ENCODE data around the gene RSRC2.
A peak's percentile ranks its signal among the peaks of the same experiment; 100 is the strongest.
"Not testable (repeated sequence)": the region's sequence is repeated elsewhere in the genome, so short reads cannot be mapped to it uniquely, and the experiment has no call there.

Gene RSRC2, protein sequence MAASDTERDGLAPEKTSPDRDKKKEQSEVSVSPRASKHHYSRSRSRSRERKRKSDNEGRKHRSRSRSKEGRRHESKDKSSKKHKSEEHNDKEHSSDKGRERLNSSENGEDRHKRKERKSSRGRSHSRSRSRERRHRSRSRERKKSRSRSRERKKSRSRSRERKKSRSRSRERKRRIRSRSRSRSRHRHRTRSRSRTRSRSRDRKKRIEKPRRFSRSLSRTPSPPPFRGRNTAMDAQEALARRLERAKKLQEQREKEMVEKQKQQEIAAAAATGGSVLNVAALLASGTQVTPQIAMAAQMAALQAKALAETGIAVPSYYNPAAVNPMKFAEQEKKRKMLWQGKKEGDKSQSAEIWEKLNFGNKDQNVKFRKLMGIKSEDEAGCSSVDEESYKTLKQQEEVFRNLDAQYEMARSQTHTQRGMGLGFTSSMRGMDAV

DNA sequence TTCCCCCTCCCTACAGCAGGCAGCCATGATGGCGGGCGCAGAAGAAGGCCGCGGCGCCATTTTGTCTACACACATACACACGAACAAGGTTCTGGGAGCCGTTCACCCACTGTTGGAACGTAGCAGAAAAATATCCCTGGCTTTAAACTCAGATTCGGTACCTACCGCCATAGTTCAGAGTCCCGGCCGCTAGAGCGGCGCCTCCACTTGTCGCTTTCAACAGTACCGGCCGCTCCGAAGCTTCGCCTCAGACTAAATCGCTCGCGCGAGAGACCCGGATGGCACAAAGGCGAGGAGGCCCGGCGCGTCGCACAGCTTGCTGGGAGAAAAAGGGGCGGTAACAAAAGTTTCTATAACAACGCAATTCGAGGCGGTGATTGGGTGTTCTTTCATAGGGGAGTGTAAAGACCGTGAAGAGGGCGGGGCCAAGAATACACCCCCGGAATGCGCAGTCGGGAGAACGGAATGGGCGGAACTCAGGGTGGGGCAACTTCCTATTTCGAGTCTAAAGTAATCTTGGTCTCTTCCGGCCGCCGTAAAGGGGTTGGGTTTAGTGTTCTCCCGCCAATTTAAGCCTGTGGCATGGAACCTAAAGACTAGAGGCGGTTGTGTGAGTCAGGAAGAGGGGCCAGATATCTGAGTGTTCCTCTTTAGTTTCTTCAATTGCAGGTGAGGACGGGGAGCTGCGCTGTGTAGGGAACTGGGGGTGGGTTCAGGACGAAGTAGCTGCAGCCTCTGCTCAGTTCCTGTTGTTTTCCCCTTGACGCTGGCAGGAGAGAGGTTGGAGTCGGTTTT, at the start of gene RSRC2, which contains the start of gene KNTC1:
TSS of gene RSRC2 (minus strand) at position 254 of the 795 bp plus-strand sequence. CDS start at position 171, 83 bp downstream.
TSS of gene KNTC1 (plus strand) at position 567 of the 795 bp plus-strand sequence. CDS start 2,815 bp downstream, outside the sequence.
- peaks cover 41% of the 10 kb centered on the region for H3K36me3 Mint-ChIP-seq
- H3K27ac Mint-ChIP-seq, result no peak within 1 kb of the TSS
- DNase-seq, result peak; percentile 99
- no peaks in the 10 kb centered on the region for H3K27me3 Mint-ChIP-seq
- H3K9me3 Mint-ChIP-seq, result no peaks in the 10 kb centered on the region
- peaks cover 34% of the 10 kb centered on the region for H3K4me1 Mint-ChIP-seq
- CTCF ChIA-PET, result no interaction called here
- H3K4me3 Mint-ChIP-seq, result no peak within 1 kb of the TSS

DNA sequence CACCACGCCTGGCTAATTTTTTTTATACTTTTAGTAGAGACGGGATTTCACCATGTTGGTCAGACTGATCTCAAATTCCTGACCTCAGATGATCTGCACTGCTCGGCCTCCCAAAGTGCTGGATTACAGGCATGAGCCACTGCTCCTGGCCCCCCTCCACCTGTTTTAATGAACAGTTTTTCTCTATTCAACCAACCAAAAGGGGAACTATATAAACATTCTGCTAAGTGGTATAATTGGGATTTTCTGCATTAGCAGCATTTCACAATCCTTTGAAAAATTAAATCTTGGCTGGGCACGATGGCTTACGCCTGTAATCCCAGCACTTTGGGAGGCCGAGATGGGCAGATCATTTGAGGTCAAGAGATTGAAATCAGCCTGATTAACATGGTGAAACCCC, 45.1 kb upstream of the RSRC2 start:
- Mint-ChIP-seq H3K27ac (no peak overlapping the region), H3K4me3 (no peak overlapping the region), H3K36me3 (peaks cover 40% of the 10 kb centered on the region), H3K9me3 (no peaks in the 10 kb centered on the region), H3K4me1 (no peaks in the 10 kb centered on the region), H3K27me3 (no peaks in the 10 kb centered on the region)
- CTCF ChIA-PET, result no interaction called here
- DNase-seq, result no peak

DNA sequence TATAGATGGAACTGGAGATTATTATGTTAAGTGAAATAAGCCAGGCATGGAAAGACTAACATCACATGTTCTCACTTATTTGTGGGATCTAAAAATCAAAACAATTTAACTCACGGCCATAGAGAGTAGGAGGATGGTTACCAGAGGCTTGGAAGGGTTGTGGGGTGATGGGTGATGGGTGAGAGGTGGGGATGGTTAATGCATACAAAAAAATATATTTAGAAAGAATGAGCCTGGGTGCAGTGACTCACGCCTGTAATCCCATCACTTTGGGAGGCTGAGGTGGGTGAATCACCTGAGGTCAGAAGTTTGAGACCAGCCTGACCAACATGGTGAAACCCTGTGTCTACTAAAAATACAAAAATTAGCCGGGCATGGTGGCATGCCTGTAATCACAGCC, 43.3 kb upstream of the RSRC2 start:
- H3K9me3 Mint-ChIP-seq, DNase-seq, H3K4me1 Mint-ChIP-seq, H3K4me3 Mint-ChIP-seq, H3K27ac Mint-ChIP-seq, H3K27me3 Mint-ChIP-seq, CTCF ChIA-PET: not testable (repeated sequence)
- H3K36me3 Mint-ChIP-seq, result peaks cover 29% of the 10 kb centered on the region

DNA sequence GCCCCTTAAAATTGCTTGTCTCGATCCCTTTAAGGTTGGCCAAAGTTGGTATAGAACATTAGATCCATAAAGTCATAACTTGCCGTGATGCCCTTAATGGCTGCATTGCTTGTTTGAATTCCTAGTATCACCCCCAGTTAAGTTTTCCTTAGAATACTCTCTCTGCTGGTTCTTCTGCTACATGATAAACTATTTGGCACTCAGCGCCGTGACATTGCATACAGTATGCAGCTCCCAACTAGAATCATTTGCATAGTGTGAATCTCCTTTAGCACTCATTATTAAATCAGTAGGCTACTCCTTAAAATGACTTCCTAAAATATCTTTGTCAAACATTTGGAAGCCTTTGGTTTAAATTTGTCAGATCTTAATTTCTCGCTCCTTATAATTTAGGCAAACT, 42.6 kb upstream of the RSRC2 start:
- no peak for DNase-seq
- Mint-ChIP-seq H3K27ac (no peak overlapping the region), H3K36me3 (peaks cover 25% of the 10 kb centered on the region), H3K27me3 (no peaks in the 10 kb centered on the region), H3K4me3 (no peak overlapping the region), H3K9me3 (no peaks in the 10 kb centered on the region), H3K4me1 (no peaks in the 10 kb centered on the region)
- CTCF ChIA-PET, result no interaction called here

DNA sequence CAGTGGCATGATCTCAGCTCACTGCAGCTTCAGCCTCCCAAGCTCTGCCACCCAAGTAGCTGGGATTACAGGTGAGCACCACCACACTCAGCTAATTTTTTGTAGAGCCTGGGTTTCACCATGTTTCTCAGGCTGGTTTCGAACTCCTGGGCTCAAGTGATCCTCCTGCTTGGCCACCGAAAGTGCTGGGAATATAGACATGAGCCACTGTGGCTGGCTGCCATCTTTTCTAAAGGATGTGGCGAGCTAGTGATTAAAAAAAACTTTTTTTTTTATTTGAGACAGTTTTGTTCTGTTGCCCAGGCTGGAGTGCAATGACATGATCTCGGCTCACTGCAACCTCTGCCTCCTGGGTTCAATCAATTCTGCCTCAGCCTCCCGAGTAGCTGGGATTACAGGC, 40.1 kb upstream of the RSRC2 start:
- DNase-seq, H3K4me3 Mint-ChIP-seq, H3K4me1 Mint-ChIP-seq, H3K9me3 Mint-ChIP-seq, H3K27ac Mint-ChIP-seq, H3K27me3 Mint-ChIP-seq: not testable (repeated sequence)
- peaks cover 20% of the 10 kb centered on the region for H3K36me3 Mint-ChIP-seq
- CTCF ChIA-PET, result interaction anchor here (0.6 kb wide), 1 partner anchor 712 kb away, joined by 3 read pairs; no protein-coding TSS in a partner anchor

DNA sequence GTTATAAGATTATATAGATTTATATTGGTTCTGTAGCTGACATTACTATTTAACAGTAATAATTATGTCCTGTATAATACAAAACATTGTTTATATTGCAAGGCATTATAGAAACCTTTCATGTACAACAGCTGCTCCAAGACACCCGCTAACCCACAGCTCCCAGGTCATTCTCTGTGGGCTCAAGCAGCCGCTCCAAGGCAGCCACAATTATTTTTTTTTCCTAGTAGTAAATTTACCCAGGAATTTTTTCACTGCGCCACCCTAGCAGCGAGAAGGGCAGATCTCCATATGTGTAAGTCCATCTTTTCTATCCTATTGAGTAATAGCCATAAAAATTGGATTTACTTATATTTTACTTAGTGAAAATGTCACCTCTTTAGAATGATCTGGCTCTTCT, 36.6 kb upstream of the RSRC2 start:
- Mint-ChIP-seq H3K27ac (no peak overlapping the region), H3K9me3 (no peaks in the 10 kb centered on the region), H3K36me3 (peaks cover 27% of the 10 kb centered on the region), H3K27me3 (no peaks in the 10 kb centered on the region), H3K4me1 (no peaks in the 10 kb centered on the region), H3K4me3 (no peak overlapping the region)
- DNase-seq, result no peak
- CTCF ChIA-PET, result no interaction called here

DNA sequence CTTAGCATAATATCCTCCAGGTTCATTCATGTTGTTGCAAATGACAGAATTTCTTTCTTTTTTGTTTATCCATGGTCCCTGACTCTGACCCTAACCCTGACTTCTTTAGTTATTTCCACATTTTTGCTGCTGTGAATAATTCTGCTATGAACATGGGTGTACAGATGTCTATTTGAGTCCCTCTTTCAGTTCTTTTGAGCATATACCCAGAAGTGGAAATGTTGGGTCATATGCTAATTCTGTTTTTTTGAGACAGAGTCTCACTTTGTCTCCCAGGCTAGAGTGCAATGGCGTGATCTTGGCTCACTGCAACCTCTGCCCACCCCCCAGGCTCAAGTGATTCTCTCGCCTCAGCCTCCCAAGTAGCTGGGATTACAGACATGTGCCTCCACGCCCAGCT, 33.4 kb upstream of the RSRC2 start:
- Mint-ChIP-seq H3K4me1 (no peaks in the 10 kb centered on the region), H3K27me3 (no peaks in the 10 kb centered on the region), H3K4me3 (no peak overlapping the region), H3K27ac (no peak overlapping the region), H3K9me3 (no peaks in the 10 kb centered on the region), H3K36me3 (peaks cover 31% of the 10 kb centered on the region)
- CTCF ChIA-PET, result no interaction called here
- DNase-seq, result no peak

DNA sequence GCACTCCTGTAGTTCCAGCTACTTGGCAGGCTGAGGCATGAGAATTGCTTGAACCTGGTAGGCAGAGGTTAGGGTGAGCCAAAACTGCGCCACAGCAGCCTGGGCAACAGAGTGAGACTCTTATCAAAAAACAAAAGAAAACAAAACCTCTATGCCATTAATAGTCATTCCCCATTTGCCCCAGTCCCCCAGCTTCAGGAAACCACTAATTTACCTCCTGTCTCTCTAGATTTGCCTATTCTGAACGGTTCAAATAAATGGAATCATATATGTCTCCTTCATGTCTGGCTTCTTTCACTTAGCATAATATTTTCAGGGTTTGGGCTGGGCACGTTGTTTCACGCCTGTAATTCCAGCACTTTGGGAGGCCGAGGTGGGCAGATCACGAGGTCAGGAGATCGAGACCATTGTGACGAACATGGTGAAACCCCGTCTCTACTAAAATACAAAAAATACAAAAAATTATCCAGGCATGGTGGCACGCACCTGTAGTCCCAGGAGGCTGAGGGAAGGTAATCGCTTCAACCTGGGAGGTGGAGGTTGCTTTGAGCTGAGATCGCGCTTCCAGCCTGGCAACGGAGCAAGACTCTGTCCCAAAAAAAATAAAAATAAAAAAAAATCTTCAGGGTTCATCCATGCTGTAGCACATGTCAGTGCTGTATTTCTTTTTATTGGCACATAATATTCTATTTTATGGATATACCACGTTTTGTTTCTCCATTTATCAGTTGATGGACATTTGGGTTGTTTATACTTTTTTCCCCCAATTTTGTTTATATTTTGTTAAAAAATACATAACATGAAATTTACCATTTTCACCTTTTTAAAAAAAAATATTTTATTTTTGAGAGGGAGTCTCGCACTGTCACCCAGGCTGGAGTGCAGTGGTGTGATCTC, 32.3 kb upstream of the RSRC2 start:
- Mint-ChIP-seq H3K4me1 (no peaks in the 10 kb centered on the region), H3K27me3 (no peaks in the 10 kb centered on the region), H3K9me3 (no peaks in the 10 kb centered on the region), H3K36me3 (peaks cover 35% of the 10 kb centered on the region), H3K27ac (no peak overlapping the region), H3K4me3 (no peak overlapping the region)
- DNase-seq, result no peak
- CTCF ChIA-PET, result interaction anchor here (1.0 kb wide), 1 partner anchor 17 kb away, joined by 3 read pairs; no protein-coding TSS in a partner anchor

DNA sequence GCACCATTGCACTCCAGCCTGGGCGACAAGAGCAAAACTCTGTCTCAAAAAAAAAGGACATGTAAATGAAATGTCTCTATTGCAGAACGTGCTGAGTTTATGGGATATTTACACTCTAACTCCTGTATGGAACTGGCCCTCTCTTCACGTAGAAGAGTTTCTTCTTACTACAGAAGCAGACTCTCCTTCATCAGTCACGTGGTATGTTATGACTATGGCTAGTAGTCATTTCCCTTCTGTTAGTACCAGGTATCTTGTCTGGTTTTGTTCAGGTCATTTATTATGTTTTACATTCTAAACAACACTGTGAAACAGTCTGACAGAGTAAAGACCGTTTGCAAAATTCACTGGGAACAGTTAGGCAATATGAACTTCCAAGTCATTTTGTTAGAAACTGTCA, 20.6 kb upstream of the RSRC2 start:
- Mint-ChIP-seq H3K36me3 (peaks cover 35% of the 10 kb centered on the region), H3K4me1 (no peaks in the 10 kb centered on the region), H3K9me3 (no peaks in the 10 kb centered on the region), H3K4me3 (no peak overlapping the region), H3K27ac (no peak overlapping the region), H3K27me3 (no peaks in the 10 kb centered on the region)
- no peak for DNase-seq
- CTCF ChIA-PET, result interaction anchor here (0.9 kb wide), 1 partner anchor 9 kb away, joined by 3 read pairs; no protein-coding TSS in a partner anchor

DNA sequence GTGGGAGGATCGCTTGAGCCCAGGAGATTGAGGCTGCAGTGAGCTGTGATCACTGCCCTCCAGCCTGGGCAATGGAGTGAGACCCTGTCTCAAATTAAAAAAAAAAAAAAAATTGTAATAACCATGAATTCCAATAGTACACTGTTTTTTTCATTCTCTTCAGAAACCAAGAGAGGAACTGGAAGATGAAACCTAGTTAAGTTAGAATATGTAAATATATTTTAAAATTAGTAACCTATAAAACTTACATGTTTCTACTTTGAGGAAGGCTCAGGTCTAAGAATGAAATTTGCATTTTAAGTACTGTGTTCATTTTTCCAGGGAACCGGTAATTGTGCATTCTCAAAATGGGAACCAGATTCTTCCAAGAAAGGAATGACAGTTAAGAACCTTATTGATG, 19.1 kb upstream of the RSRC2 start:
- peaks cover 2% of the 10 kb centered on the region for H3K4me1 Mint-ChIP-seq
- H3K9me3 Mint-ChIP-seq, result no peaks in the 10 kb centered on the region
- H3K36me3 Mint-ChIP-seq, result peaks cover 32% of the 10 kb centered on the region
- no peaks in the 10 kb centered on the region for H3K27me3 Mint-ChIP-seq
- no peak overlapping the region for H3K4me3 Mint-ChIP-seq
- CTCF ChIA-PET, result no interaction called here
- H3K27ac Mint-ChIP-seq, result no peak overlapping the region
- no peak for DNase-seq

DNA sequence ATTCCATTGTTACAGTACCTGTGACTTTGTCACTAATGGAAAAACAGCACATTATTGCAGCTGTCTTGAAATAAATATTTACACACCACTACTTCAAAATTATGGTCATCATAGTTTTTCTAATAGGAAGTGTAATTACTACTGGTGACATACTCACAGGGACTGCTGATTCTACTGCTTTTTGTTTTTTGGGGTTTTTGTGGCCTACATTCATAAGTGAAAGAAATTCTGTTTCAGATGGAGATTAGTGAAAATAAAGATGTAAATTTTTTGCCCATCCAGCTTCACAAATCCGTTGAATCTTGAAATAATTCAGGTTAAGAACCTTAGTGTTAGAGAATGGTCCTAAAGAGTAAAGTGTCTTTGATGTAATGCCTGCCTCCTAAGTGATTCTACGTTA, 17.8 kb upstream of the RSRC2 start:
- Mint-ChIP-seq H3K27ac (no peak overlapping the region), H3K4me3 (no peak overlapping the region), H3K27me3 (no peaks in the 10 kb centered on the region), H3K9me3 (no peaks in the 10 kb centered on the region), H3K4me1 (peaks cover 2% of the 10 kb centered on the region), H3K36me3 (peaks cover 28% of the 10 kb centered on the region)
- no peak for DNase-seq
- CTCF ChIA-PET, result no interaction called here

DNA sequence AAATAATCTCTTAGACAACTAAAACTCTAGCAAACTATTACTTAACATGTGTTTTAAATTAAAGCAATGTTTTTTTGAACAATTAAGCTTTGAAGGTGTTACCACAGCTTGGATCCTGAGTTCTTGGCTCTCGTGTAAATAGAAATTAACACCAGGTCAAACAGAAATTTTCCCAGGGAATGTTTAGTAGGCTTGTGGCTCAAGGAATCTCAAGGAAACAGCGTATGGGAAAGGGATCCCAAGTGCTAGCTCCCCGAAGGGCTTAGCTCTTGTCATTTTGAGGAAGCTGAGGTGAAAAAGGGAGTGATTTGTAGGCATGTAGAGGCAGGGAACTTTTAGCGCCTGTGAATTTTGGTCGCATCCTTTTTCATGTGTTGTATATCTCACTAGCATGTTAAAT, 11.8 kb upstream of the RSRC2 start:
- Mint-ChIP-seq H3K4me1 (peaks cover 2% of the 10 kb centered on the region), H3K27ac (peak overlapping the region; percentile 37), H3K4me3 (no peak overlapping the region), H3K27me3 (no peaks in the 10 kb centered on the region), H3K9me3 (no peaks in the 10 kb centered on the region), H3K36me3 (peaks cover 29% of the 10 kb centered on the region)
- CTCF ChIA-PET, result interaction anchor here (1.0 to 1.2 kb wide), 3 partner anchors 9 to 33 kb away, joined by 3 read pairs; no protein-coding TSS in a partner anchor
- no peak for DNase-seq

DNA sequence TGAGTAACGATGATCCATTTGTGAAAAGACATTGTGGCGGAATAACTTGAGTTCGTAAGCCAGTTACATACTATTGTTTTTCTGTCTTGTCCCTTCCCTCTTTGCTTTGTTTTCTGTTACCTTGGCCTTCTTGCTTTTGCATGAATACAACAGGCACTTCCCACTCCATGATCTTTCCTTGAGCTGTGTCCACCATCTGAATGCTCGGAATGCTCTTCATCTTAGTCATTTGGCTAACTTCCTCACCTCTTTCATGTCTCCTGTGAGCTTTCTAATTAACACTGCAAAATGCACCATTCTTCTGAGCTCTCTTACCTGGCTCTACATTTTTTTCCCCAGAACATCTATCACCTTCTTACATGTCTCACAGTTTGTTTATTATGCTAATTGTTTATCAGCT, 10.3 kb upstream of the RSRC2 start:
- peaks cover 24% of the 10 kb centered on the region for H3K36me3 Mint-ChIP-seq

DNA sequence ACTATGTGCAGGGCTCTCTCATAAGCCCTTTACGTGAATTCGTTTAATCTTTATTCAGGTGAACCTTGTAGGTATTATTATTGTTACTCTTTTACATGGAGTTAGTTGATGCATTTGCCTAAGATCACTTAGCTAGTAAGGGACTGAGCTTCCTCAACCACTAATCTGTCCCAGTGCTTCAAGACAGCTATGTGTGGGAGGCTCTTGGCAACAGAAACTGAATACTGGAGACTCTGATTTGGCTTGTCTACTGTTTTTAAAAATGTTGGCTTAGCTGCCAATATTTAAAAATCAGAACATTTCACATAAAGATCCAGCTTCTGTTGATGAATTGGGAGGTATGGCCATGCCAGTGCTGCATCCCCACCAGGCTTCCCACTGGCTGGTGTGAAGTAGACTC, 7.1 kb upstream of the RSRC2 start:
- no peak for DNase-seq
- Mint-ChIP-seq H3K9me3 (no peaks in the 10 kb centered on the region), H3K36me3 (peaks cover 27% of the 10 kb centered on the region), H3K4me1 (peaks cover 2% of the 10 kb centered on the region), H3K4me3 (no peak overlapping the region), H3K27me3 (no peaks in the 10 kb centered on the region), H3K27ac (no peak overlapping the region)
- CTCF ChIA-PET, result no interaction called here

More for the DNA sequence above, 10.3 kb upstream of the RSRC2 start:
- Mint-ChIP-seq H3K4me1 (peaks cover 2% of the 10 kb centered on the region), H3K9me3 (no peaks in the 10 kb centered on the region), H3K4me3 (no peak overlapping the region), H3K27ac (peak overlapping the region; percentile 2), H3K27me3 (no peaks in the 10 kb centered on the region)
- CTCF ChIA-PET, result interaction anchor here (0.6 to 0.7 kb wide), 2 partner anchors 11 to 35 kb away, joined by 3 to 4 read pairs; no protein-coding TSS in a partner anchor
- no peak for DNase-seq

Measured in activated naive CD4-positive, alpha-beta T cell treated with anti-CD3 and anti-CD28 coated beads, Interleukin-2, amount 10 ng/mL, durations not matched to agents 7 days and 5 days (primary cell).